HepG2 (cell line): ENCODE results near the gene DCDC2. TPM values are rescaled to one million over a fixed set of nuclear protein-coding genes. Genes with fewer than 3 reads are reported as not detected.
A peak's percentile ranks its signal among the peaks of the same experiment; 100 is the strongest.

Source experiments
- ARID2 ChIP-seq: sonication (generic); formaldehyde crosslinking; IDR thresholded peaks from 2 replicates; pipeline ENCODE4 v1.8.1; 2022; ENCODE audit warnings: mild to moderate bottlenecking, missing genetic modification reagents, borderline replicate concordance
- CBX5 ChIP-seq: sonication (generic); formaldehyde crosslinking; IDR thresholded peaks from 2 replicates; pipeline ENCODE4 v1.4.0; 2020; ENCODE audit warnings: missing genetic modification reagents, borderline replicate concordance
- E2F2 ChIP-seq: sonication (generic); formaldehyde crosslinking; IDR thresholded peaks from 2 replicates; pipeline ENCODE4 v1.4.0; 2020; ENCODE audit warnings: missing genetic modification reagents, borderline replicate concordance
- FOSL2 ChIP-seq: sonication (generic); formaldehyde crosslinking; IDR thresholded peaks from 2 replicates; pipeline ENCODE4 v1.4.0; 2020; ENCODE audit warnings: missing genetic modification reagents
- HMG20A ChIP-seq: IDR thresholded peaks from 2 replicates; pipeline ENCODE4 v1.6.1; 2016; ENCODE audit warnings: borderline replicate concordance
- HOXA7 ChIP-seq: sonication (generic); formaldehyde crosslinking; IDR thresholded peaks from 2 replicates; pipeline ENCODE4 v1.8.1; 2022; ENCODE audit warnings: mild to moderate bottlenecking, missing genetic modification reagents, moderate library complexity
- IKZF5 ChIP-seq: IDR thresholded peaks from 2 replicates; pipeline ENCODE4 v1.6.1; 2018; ENCODE audit warnings: missing genetic modification reagents, mild to moderate bottlenecking, missing compliant biosample characterization
- KDM3A ChIP-seq: IDR thresholded peaks from 2 replicates; pipeline ENCODE4 v1.6.1; 2018; ENCODE audit warnings: low read depth, missing compliant biosample characterization
- LBX2 ChIP-seq: sonication (generic); formaldehyde crosslinking; IDR thresholded peaks from 2 replicates; pipeline ENCODE4 v1.5.0; 2020; ENCODE audit warnings: missing genetic modification reagents, mild to moderate bottlenecking, borderline replicate concordance
- MAFK ChIP-seq, 2 experiments: IDR thresholded peaks in 1 of 2; conservative IDR thresholded peaks in 1 of 2; 2 replicates each; pipeline ENCODE4 v1.6.1; 2011; ENCODE audit warnings: improper control_type of control experiment in 2 of 2, low read length in 2 of 2
- MED1 ChIP-seq: sonication (generic); formaldehyde crosslinking; IDR thresholded peaks from 2 replicates; pipeline ENCODE4 v1.4.0; 2020; ENCODE audit warnings: missing genetic modification reagents
- MIER2 ChIP-seq: IDR thresholded peaks from 2 replicates; pipeline ENCODE4 v1.6.1; 2016; ENCODE audit warnings: missing biosample characterization, missing genetic modification reagents
- POLR2AphosphoS5 ChIP-seq: IDR thresholded peaks from 2 replicates; pipeline ENCODE4 v1.6.1; 2012; ENCODE audit warnings: low read depth, low read length
- SMARCC2 ChIP-seq: fragments of 450-650 bp; IDR thresholded peaks from 2 replicates; pipeline ENCODE4 v1.6.1; 2017; ENCODE audit warnings: antibody characterized with exemption, mild to moderate bottlenecking
- SOX6 ChIP-seq, 2 experiments: fragments of 450-650 bp in 1 of 2; sonication (generic) in 1 of 2; formaldehyde crosslinking in 1 of 2; IDR thresholded peaks; 2 replicates each; pipeline versions ENCODE4 v1.4.0 to v1.6.1; 2017 to 2020; ENCODE audit warnings: antibody characterized with exemption in 1 of 2, mild to moderate bottlenecking in 1 of 2, missing genetic modification reagents in 1 of 2
- SP1 ChIP-seq, 2 experiments: fragments of 450-650 bp in 1 of 2; sonication (generic) in 1 of 2; formaldehyde crosslinking in 1 of 2; IDR thresholded peaks; 2 replicates each; pipeline versions ENCODE4 v1.4.0 to v1.6.1; 2016 to 2020; ENCODE audit warnings: missing genetic modification reagents in 1 of 2
- SRSF1 ChIP-seq: fragments of 200-400 bp; formaldehyde crosslinking; optimal IDR thresholded peaks from 2 replicates; pipeline ENCODE3; 2017; ENCODE audit warnings: mild to moderate bottlenecking, low read depth, low read length, moderate library complexity
- SUZ12 ChIP-seq: fragments of 150-350 bp; IDR thresholded peaks from 2 replicates; pipeline ENCODE4 v1.6.1; 2014; ENCODE audit warnings: low read depth, low read length
- TBX2 ChIP-seq: sonication (generic); formaldehyde crosslinking; IDR thresholded peaks from 2 replicates; pipeline ENCODE4 v1.5.0; 2020; ENCODE audit warnings: missing genetic modification reagents, mild to moderate bottlenecking, borderline replicate concordance
- TMF1 ChIP-seq: sonication (generic); formaldehyde crosslinking; IDR thresholded peaks from 2 replicates; pipeline ENCODE4 v1.8.1; 2022; ENCODE audit warnings: low read depth, missing genetic modification reagents
- ZFP82 ChIP-seq: sonication (generic); formaldehyde crosslinking; IDR thresholded peaks from 2 replicates; pipeline ENCODE4 v1.5.1; 2020; ENCODE audit warnings: mild to moderate bottlenecking, missing genetic modification reagents, borderline replicate concordance
- ZKSCAN8 ChIP-seq: IDR thresholded peaks from 2 replicates; pipeline ENCODE4 v1.6.1; 2016; ENCODE audit warnings: borderline replicate concordance, missing genetic modification reagents, missing compliant biosample characterization
- ZNF280B ChIP-seq: sonication (generic); formaldehyde crosslinking; IDR thresholded peaks from 2 replicates; pipeline ENCODE4 v1.5.0; 2020; ENCODE audit warnings: missing genetic modification reagents, mild to moderate bottlenecking, borderline replicate concordance
- ZNF292 ChIP-seq: sonication (generic); formaldehyde crosslinking; IDR thresholded peaks from 2 replicates; pipeline ENCODE4 v1.8.1; 2022; ENCODE audit warnings: mild to moderate bottlenecking, low read depth, missing genetic modification reagents, borderline replicate concordance
- ZNF331 ChIP-seq: sonication (generic); formaldehyde crosslinking; IDR thresholded peaks from 2 replicates; pipeline ENCODE4 v1.4.0; 2020; ENCODE audit warnings: missing genetic modification reagents
- ZNF432 ChIP-seq: sonication (generic); formaldehyde crosslinking; IDR thresholded peaks from 2 replicates; pipeline ENCODE4 v1.5.0; 2020; ENCODE audit warnings: missing genetic modification reagents, mild to moderate bottlenecking, borderline replicate concordance
- ZNF567 ChIP-seq: sonication (generic); formaldehyde crosslinking; IDR thresholded peaks from 2 replicates; pipeline ENCODE4 v1.8.1; 2023; ENCODE audit warnings: mild to moderate bottlenecking, missing genetic modification reagents, borderline replicate concordance
- ZNF7 ChIP-seq: IDR thresholded peaks from 2 replicates; pipeline ENCODE4 v1.6.1; 2016; ENCODE audit warnings: missing biosample characterization, missing genetic modification reagents
- polyA plus RNA-seq, 8 experiments: library from polyadenylated mRNA; depleted of rRNA in 3 of 8; stranded (reverse) in 7 of 8; unstranded in 1 of 8; fragments of >200 nt; fragmentation: Illumina TruSeq in 4 of 8; extraction: Trizol in 4 of 8; gene quantifications; 2 replicates each; pipeline versions ENCODE4 v1.2.1 to v1.2.3, GENCODE V29; 2011 to 2016; ENCODE audit warnings: low read depth in 4 of 8, missing spikeins in 1 of 8, mixed read lengths in 1 of 8; ENCODE audit not compliant: insufficient read depth in 1 of 8
- total RNA-seq, 5 experiments: library from RNA; depleted of rRNA; stranded (reverse); fragments of >200 nt; fragmentation: Illumina TruSeq; extraction: Trizol; gene quantifications; 2 replicates each; pipeline ENCODE4 v1.2.3, GENCODE V29; 2016; ENCODE audit warnings: low read depth in 1 of 5

Gene DCDC2
- total and polyA plus RNA-seq, 2 of the 13 experiments (the other 11 are each of a cell fraction or from before 2014, with no cell fraction given): 9.0 to 36.2 TPM

GRCh38 chr6:24148154-24148570 lies 209.7 kb downstream of the DCDC2 start (continued):
- TF ChIP-seq TBX2 (CRISPR knock-in tag) (peak; percentile 48; the same call in 1 of the 2 replicates), ZNF432 (no peak), SRSF1 (no peak), IKZF5 (CRISPR knock-in tag) (peak; percentile 75), ZNF7 (CRISPR knock-in tag) (0 out of 2 replicates have a peak, but pooled peaks have one; percentile 36), ZNF280B (CRISPR knock-in tag) (no peak), KDM3A (no peak; the same call in 1 of the 2 replicates), SP1 (IDR thresholded peaks at IDR 0.05) (no peak), SP1 (CRISPR knock-in tag; IDR thresholded peaks at IDR 0.05) (peak; percentile 38; the same call in 1 of the 2 replicates), MAFK (conservative IDR thresholded peaks at IDR 0.05 in 1 of 2, IDR thresholded peaks at IDR 0.05 in 1 of 2; ENCODE audit: low read length in 2 of 2) (peak; percentile 29 to 33; a peak in 1 of 4 replicates), ZFP82 (CRISPR knock-in tag) (no peak), ARID2 (CRISPR knock-in tag) (peak; percentile 29; the same call in 1 of the 2 replicates), ZKSCAN8 (0 out of 2 replicates have a peak, but pooled peaks have one; percentile 46), HMG20A (CRISPR knock-in tag) (peak; percentile 94), SOX6 (IDR thresholded peaks at IDR 0.05) (no peak), SOX6 (CRISPR knock-in tag; IDR thresholded peaks at IDR 0.05) (peak; percentile 97), ZNF567 (CRISPR knock-in tag) (no peak), SMARCC2 (no peak), E2F2 (CRISPR knock-in tag) (no peak), SUZ12 (no peak), TMF1 (CRISPR knock-in tag) (peak; percentile 71; the same call in 1 of the 2 replicates), MIER2 (peak; percentile 85), CBX5 (CRISPR knock-in tag) (peak; percentile 41; the same call in 1 of the 2 replicates), FOSL2 (peak; percentile 46), HOXA7 (CRISPR knock-in tag) (no peak), LBX2 (no peak), ZNF331 (peak; percentile 79), MED1 (CRISPR knock-in tag) (peak; percentile 75), POLR2AphosphoS5 (no peak), ZNF292 (CRISPR knock-in tag) (peak; percentile 32; the same call in 1 of the 2 replicates)
